HUES6 (cell line): Measurements from ENCODE around the gene ALPL.

Source experiments
- H3K27ac ChIP-seq: 2 replicates; pipeline ENCODE4 v1.7.0; 2013; ENCODE audit warnings: low read depth, mild to moderate bottlenecking, low read length, inconsistent platforms
- H3K27me3 ChIP-seq: 2 replicates; pipeline ENCODE4 v1.6.1; 2013; ENCODE audit warnings: low read length; ENCODE audit not compliant: control insufficient read depth, insufficient read depth
- H3K36me3 ChIP-seq: 2 replicates; pipeline ENCODE4 v1.6.1; 2013; ENCODE audit warnings: low read length; ENCODE audit not compliant: control insufficient read depth, insufficient read depth
- H3K4me1 ChIP-seq: 2 replicates; pipeline ENCODE4 v1.6.1; 2013; ENCODE audit warnings: low read length; ENCODE audit not compliant: control insufficient read depth, insufficient read depth
- H3K4me3 ChIP-seq: 2 replicates; pipeline ENCODE4 v1.5.1; 2013; ENCODE audit warnings: low read depth, low read length
- H3K9ac ChIP-seq: one replicate; pipeline ENCODE4 v1.6.1; 2013; ENCODE audit warnings: mild to moderate bottlenecking, low read length
- H3K9me3 ChIP-seq: 2 replicates; pipeline ENCODE4 v1.6.1; 2013; ENCODE audit warnings: low read depth, low read length; ENCODE audit not compliant: control insufficient read depth, insufficient read depth

The ALPL gene

DNA sequence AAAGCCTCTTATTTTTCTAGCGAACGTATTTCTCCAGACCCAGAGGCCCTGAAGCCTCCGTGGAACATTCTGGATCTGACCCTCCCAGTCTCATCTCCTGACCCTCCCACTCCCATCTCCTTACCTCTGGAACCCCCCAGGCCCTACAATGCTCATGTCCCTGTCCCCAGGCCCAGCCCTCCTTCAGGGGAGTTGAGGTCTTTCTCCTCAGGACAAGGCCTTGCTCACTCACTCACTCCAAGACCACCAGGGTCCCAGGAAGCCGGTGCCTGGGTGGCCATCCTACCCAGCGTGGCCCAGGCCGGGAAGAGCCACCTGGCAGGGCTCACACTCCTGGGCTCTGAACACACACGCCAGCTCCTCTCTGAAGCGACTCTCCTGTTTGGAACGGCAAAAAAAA, 68.7 kb downstream of the ALPL start:
- H3K27ac ChIP-seq = no peak overlapping the region
- H3K27me3 ChIP-seq = no peaks in the 10 kb centered on the region
- H3K9me3 ChIP-seq = no peaks in the 10 kb centered on the region
- peaks cover 21% of the 10 kb centered on the region for H3K4me1 ChIP-seq
- H3K9ac ChIP-seq = no peak overlapping the region
- H3K36me3 ChIP-seq = no peaks in the 10 kb centered on the region
- H3K4me3 ChIP-seq = no peak overlapping the region

DNA sequence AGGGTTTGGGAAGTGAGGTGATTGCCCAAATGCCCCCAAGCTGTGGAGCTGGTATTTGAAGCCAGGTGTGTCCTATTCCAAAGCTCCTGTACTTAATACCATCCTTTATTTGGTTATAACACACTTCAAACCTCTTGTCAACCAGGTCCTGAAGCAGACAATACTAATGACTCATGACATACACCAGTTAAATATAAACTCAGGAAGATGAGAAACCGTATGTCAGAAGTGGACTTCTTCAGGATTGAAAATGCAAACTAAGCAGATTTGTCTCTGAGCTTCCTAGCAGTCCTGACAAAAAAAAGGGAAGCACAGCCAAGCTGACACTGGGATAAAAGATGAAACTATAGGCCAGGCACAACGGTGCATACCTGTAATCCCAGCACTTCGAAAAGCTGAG, 70.6 kb downstream of the ALPL start:
- Histone ChIP-seq H3K27me3 (peaks cover 6% of the 10 kb centered on the region), H3K27ac (no peak overlapping the region), H3K9ac (no peak overlapping the region), H3K4me1 (peaks cover 9% of the 10 kb centered on the region; the same call in 1 of the 2 replicates), H3K4me3 (no peak overlapping the region), H3K36me3 (no peaks in the 10 kb centered on the region), H3K9me3 (no peaks in the 10 kb centered on the region)

GRCh38 chr1:21584096-21584495, 74.9 kb downstream of the ALPL start:
- H3K27me3 ChIP-seq = peaks cover 15% of the 10 kb centered on the region
- no peak overlapping the region for H3K9ac ChIP-seq
- H3K4me3 ChIP-seq = no peak overlapping the region
- H3K36me3 ChIP-seq = no peaks in the 10 kb centered on the region
- H3K27ac ChIP-seq = no peak overlapping the region
- H3K9me3 ChIP-seq = no peaks in the 10 kb centered on the region
- peaks cover 16% of the 10 kb centered on the region; the same call in 1 of the 2 replicates for H3K4me1 ChIP-seq

DNA sequence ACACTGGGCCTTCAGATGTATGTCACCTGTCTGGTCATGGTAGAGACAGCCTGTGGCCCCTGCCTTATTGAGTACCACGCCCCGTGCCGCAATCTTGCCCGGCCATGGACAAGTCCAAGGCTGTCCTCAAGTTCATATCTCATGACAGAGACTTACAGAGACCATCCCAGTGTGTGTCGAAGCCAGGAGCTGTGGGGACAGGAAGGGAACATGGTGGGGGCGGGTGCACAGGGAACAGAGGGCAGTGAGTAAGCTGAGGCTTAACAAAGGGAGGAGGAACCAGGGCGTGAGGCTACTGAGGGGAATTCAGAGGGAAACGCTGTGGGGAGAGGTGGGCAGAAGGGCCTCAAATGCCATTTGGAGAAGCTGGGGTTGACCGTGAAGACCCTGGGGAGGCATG, 75.8 kb downstream of the ALPL start:
- Histone ChIP-seq H3K4me3 (no peak overlapping the region), H3K27me3 (peaks cover 15% of the 10 kb centered on the region), H3K9ac (no peak overlapping the region), H3K36me3 (no peaks in the 10 kb centered on the region), H3K27ac (no peak overlapping the region), H3K4me1 (peaks cover 16% of the 10 kb centered on the region; the same call in 1 of the 2 replicates), H3K9me3 (no peaks in the 10 kb centered on the region)

- peak overlapping the region; percentile 37 for H3K9ac ChIP-seq
- H3K27ac ChIP-seq = no peak overlapping the region
- H3K36me3 ChIP-seq = no peaks in the 10 kb centered on the region
- no peaks in the 10 kb centered on the region for H3K9me3 ChIP-seq
- H3K4me3 ChIP-seq = no peak overlapping the region
- peaks cover 27% of the 10 kb centered on the region for H3K4me1 ChIP-seq
- H3K27me3 ChIP-seq = peaks cover 15% of the 10 kb centered on the region
Measured at GRCh38 chr1:21586222-21586621, 77.0 kb downstream of the ALPL start.

GRCh38 chr1:21586846-21587601, 77.8 kb downstream of the ALPL start:
- H3K9me3 ChIP-seq = no peaks in the 10 kb centered on the region
- no peak overlapping the region for H3K4me3 ChIP-seq
- H3K4me1 ChIP-seq = peaks cover 34% of the 10 kb centered on the region
- peaks cover 15% of the 10 kb centered on the region for H3K27me3 ChIP-seq
- no peaks in the 10 kb centered on the region for H3K36me3 ChIP-seq
- peak overlapping the region; percentile 37 for H3K9ac ChIP-seq
- no peak overlapping the region for H3K27ac ChIP-seq

- Histone ChIP-seq H3K4me1 (peaks cover 34% of the 10 kb centered on the region), H3K27me3 (peaks cover 15% of the 10 kb centered on the region), H3K4me3 (no peak overlapping the region), H3K9ac (no peak overlapping the region), H3K9me3 (no peaks in the 10 kb centered on the region), H3K27ac (no peak overlapping the region), H3K36me3 (no peaks in the 10 kb centered on the region)
Measured at GRCh38 chr1:21587602-21587953, 78.4 kb downstream of the ALPL start.

- Histone ChIP-seq H3K27ac (no peak overlapping the region), H3K27me3 (peaks cover 8% of the 10 kb centered on the region; the same call in 1 of the 2 replicates), H3K4me3 (no peak overlapping the region), H3K36me3 (no peaks in the 10 kb centered on the region), H3K9ac (no peak overlapping the region), H3K9me3 (no peaks in the 10 kb centered on the region), H3K4me1 (peaks cover 34% of the 10 kb centered on the region)
Measured at GRCh38 chr1:21589618-21590017, 80.4 kb downstream of the ALPL start.

DNA sequence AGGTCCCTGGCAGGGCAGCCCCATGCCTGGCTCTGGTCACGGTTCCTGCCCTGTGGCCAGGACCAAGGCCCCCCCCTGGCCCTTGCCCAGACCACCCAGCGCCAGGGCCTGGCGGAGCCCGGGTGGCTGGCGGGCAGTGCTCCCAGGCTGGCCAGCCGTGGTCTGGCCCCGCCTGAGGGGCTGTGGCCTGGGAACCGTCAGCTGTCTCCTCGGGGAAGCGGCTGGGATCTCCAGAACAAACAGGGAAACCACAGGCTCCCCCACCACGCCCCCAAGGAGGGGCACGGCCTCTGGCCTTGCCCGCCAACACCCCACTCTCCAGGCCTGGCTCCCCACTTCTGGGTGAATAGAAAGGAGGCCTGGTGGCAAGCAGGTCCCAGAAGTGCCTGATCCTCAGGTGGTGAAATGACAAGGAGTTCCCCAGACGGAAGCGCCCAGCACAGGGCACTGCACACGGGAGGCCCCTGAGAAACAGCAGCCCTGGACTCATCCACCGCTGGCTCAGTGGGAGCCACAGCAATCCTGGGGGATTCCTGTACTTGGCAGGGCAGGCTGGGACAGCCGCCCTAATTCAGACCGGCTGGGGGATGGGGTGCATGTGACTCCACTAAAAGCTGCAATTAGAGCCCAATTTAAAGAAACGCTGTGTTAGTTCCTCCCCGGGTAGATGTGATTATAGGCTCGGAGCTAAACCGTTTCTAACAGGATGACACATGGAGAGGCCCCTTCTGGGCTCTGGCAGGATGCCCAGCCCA, 81.1 kb downstream of the ALPL start:
- peaks cover 8% of the 10 kb centered on the region; the same call in 1 of the 2 replicates for H3K27me3 ChIP-seq
- no peak overlapping the region for H3K27ac ChIP-seq
- H3K9me3 ChIP-seq = no peaks in the 10 kb centered on the region
- H3K4me3 ChIP-seq = no peak overlapping the region
- no peaks in the 10 kb centered on the region for H3K36me3 ChIP-seq
- peaks cover 31% of the 10 kb centered on the region for H3K4me1 ChIP-seq
- H3K9ac ChIP-seq = no peak overlapping the region

- peaks cover 29% of the 10 kb centered on the region for H3K4me1 ChIP-seq
- no peak overlapping the region for H3K4me3 ChIP-seq
- peaks cover 7% of the 10 kb centered on the region; the same call in 1 of the 2 replicates for H3K27me3 ChIP-seq
- no peak overlapping the region for H3K27ac ChIP-seq
- H3K9me3 ChIP-seq = no peaks in the 10 kb centered on the region
- H3K36me3 ChIP-seq = no peaks in the 10 kb centered on the region
- H3K9ac ChIP-seq = no peak overlapping the region
Measured at GRCh38 chr1:21590934-21591333, 81.7 kb downstream of the ALPL start.

DNA sequence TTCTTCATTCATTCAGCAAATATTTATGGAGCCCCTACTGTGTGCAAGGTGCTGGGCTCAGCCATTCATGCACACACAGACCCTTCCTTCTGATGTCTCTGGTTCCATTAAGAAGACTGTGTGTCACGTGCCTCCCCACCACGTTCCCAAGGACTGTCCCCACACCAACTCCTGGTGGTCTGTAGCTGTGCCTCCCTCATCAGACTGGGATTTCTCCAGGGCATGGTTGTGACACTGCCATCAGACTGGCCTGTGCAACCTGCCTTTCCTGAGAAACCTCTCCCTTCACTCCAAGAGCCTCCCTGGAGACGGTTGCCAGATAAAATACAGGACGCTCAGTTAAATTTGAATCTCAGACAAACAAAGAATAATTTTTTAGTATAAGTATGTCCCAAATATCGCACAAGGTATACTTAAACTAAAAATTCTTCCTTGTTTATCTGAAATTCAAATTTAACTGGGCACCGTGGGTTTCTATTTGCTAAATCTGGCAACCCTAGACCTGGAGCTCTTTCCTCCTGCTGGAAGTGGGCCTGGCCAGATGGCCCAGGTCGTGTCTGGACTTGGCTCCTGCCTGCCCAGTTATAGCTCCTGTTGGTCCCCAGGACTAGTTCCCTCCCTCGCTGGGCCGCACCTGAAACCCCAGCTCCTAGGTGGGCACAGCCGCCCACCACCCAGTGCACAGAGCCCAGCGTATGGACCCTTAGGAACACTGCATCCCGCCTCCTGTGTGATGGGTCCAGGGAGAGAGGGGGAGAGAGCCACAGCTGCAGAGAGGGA, 83.1 kb downstream of the ALPL start:
- Histone ChIP-seq H3K27me3 (no peaks in the 10 kb centered on the region), H3K36me3 (no peaks in the 10 kb centered on the region), H3K9ac (no peak overlapping the region), H3K27ac (no peak overlapping the region), H3K4me1 (peaks cover 17% of the 10 kb centered on the region), H3K9me3 (no peaks in the 10 kb centered on the region), H3K4me3 (no peak overlapping the region)
